Panc1 (cell line): ENCODE measurements around the gene SIK3. TPM values are rescaled to one million over a fixed set of nuclear protein-coding genes. Genes with fewer than 3 reads are reported as not detected.
A peak's percentile ranks its signal among the peaks of the same experiment; 100 is the strongest.

Experiments used
- ATAC-seq: fragments of 200-7000 bp; cut with Tn5 transposase; 2 replicates; pipeline ENCODE4 v1.9.1; 2020; ENCODE audit warnings: mild to moderate bottlenecking, moderate library complexity
- BruUV-seq: library from RNA; stranded (reverse); fragments of 400-500 nt; replicated peaks from 2 replicates; lab custom pipeline; 2021; lab: Mats Ljungman, UMichigan
- CTCF ChIA-PET: fragments of 300-600 bp; sonication (Branson Sonifier 250); formaldehyde crosslinking; loops from one replicate; lab custom pipeline; 2022; ENCODE audit warnings: antibody characterized with exemption; lab: Charles Lee
- POLR2A ChIA-PET: fragments of 300-600 bp; sonication (Branson Sonifier 250); formaldehyde crosslinking; loops from one replicate; lab custom pipeline; 2022; ENCODE audit warnings: antibody characterized with exemption; lab: Charles Lee
- DNase-seq: peaks from one replicate; pipeline ENCODE4 v3.0.0-alpha.2; 2010; ENCODE audit warnings: low read depth, low spot score
- H3K27ac ChIP-seq: 2 replicates; pipeline ENCODE4 v1.5.1; 2011; ENCODE audit warnings: mild to moderate bottlenecking, low read length, inconsistent platforms
- H3K27me3 ChIP-seq: fragments of 200-500 bp; sonication (Bioruptor generic); 2 replicates; pipeline ENCODE4 v1.6.0; 2014; ENCODE audit warnings: low read length, inconsistent platforms; ENCODE audit not compliant: control insufficient read depth, insufficient read depth
- H3K36me3 ChIP-seq: fragments of 200-500 bp; sonication (Bioruptor generic); 2 replicates; pipeline ENCODE4 v1.5.1; 2014; ENCODE audit warnings: inconsistent platforms, mild to moderate bottlenecking, low read length, moderate library complexity; ENCODE audit not compliant: control insufficient read depth, insufficient read depth
- H3K4me1 ChIP-seq: 2 replicates; pipeline ENCODE4 v1.5.1; 2011; ENCODE audit warnings: inconsistent platforms, mild to moderate bottlenecking, low read length, moderate library complexity; ENCODE audit not compliant: control insufficient read depth, insufficient read depth
- H3K4me3 ChIP-seq, 2 experiments: 2 replicates each; pipeline ENCODE4 v1.5.1; 2011 to 2012; ENCODE audit warnings: low read depth in 2 of 2, low read length in 2 of 2, mild to moderate bottlenecking in 2 of 2, inconsistent platforms in 1 of 2, moderate library complexity in 1 of 2
- H3K9me3 ChIP-seq: fragments of 200-500 bp; sonication (Bioruptor generic); 2 replicates; pipeline ENCODE4 v1.5.1; 2014; ENCODE audit warnings: low read depth, mild to moderate bottlenecking, inconsistent platforms, low read length, moderate library complexity; ENCODE audit not compliant: control insufficient read depth, insufficient read depth
- CTCF ChIP-seq: fragments of 450-650 bp; IDR thresholded peaks from 2 replicates; pipeline ENCODE4 v1.5.1; 2017; ENCODE audit warnings: mild to moderate bottlenecking
- POLR2AphosphoS5 ChIP-seq: IDR thresholded peaks from 2 replicates; pipeline ENCODE4 v1.6.1; 2012; ENCODE audit warnings: mild to moderate bottlenecking, low read depth, low read length, moderate library complexity
- REST ChIP-seq, 2 experiments: IDR thresholded peaks; 2 replicates each; pipeline ENCODE4 v1.6.1; 2011 to 2012; ENCODE audit warnings: low read depth in 2 of 2, control low read depth in 1 of 2, low read length in 1 of 2, mild to moderate bottlenecking in 1 of 2, moderate library complexity in 1 of 2; ENCODE audit not compliant: insufficient read depth in 1 of 2
- SIN3A ChIP-seq: IDR thresholded peaks from 2 replicates; pipeline ENCODE4 v1.6.1; 2012; ENCODE audit warnings: low read depth, mild to moderate bottlenecking, low read length, moderate library complexity, borderline replicate concordance; ENCODE audit not compliant: insufficient read depth
- TCF7L2 ChIP-seq: IDR thresholded peaks from 2 replicates; pipeline ENCODE4 v1.6.1; 2011; ENCODE audit warnings: mild to moderate bottlenecking, low read depth, low read length, inconsistent platforms
- in situ Hi-C: cut with HindIII; loops from 2 replicates; pipeline ENCODE4 v1.10.0; 2016; ENCODE audit warnings: low sequenced_read_pairs, low pct_unique_long_range_greater_than_20kb
- intact Hi-C: fragments of 100-400 bp; cut with micrococcal nuclease; formaldehyde crosslinking; loops from one replicate; pipeline ENCODE4 v1.10.0; 2022; ENCODE audit not compliant: unreplicated experiment
- total RNA-seq: library from RNA; stranded (reverse); gene quantifications from one replicate; pipeline ENCODE4 v1.2.1, GENCODE V29; 2021; ENCODE audit not compliant: unreplicated experiment

Gene SIK3
- total RNA-seq, 1 experiment from 2014 or later, result 39.7 TPM

GRCh38 chr11:117019871-117020270 lies 78.4 kb downstream of the SIK3 start:
- H3K27me3 ChIP-seq, result no peaks in the 10 kb centered on the region
- ChIA-PET CTCF (interaction anchor here (0.6 kb wide), 1 partner anchor 48 kb away, joined by 9 read pairs; no protein-coding TSS in a partner anchor), POLR2A (interaction anchor here (0.7 kb wide), 1 partner anchor 33 kb away, joined by 3 read pairs; no protein-coding TSS in a partner anchor)
- BruUV-seq, result no TSS peak
- DNase-seq (no peak), ATAC-seq (no peak; the same call in 1 of the 2 replicates)
- H3K4me3 ChIP-seq, result no peak overlapping the region
- TF ChIP-seq POLR2AphosphoS5 (no peak), CTCF (no peak), REST (IDR thresholded peaks at IDR 0.05; ENCODE audit: insufficient read depth in 1 of 2, low read depth in 2 of 2, low read length in 1 of 2) (no peak), SIN3A (no peak), TCF7L2 (no peak)
- H3K27ac ChIP-seq, result 0 out of 2 replicates have a peak overlapping the region, but pooled peaks have one; percentile 6
- no peaks in the 10 kb centered on the region for H3K36me3 ChIP-seq
- intact Hi-C loops, result no loop called here
- in situ Hi-C loops, result no loop called here
- H3K4me1 ChIP-seq, result peaks cover 11% of the 10 kb centered on the region
- no peaks in the 10 kb centered on the region for H3K9me3 ChIP-seq

- ChIA-PET POLR2A (no interaction called here), CTCF (no interaction called here)
- intact Hi-C loops, result no loop called here
- Histone ChIP-seq H3K27ac (no peak overlapping the region), H3K27me3 (no peaks in the 10 kb centered on the region), H3K36me3 (no peaks in the 10 kb centered on the region), H3K4me3 (no peak overlapping the region), H3K4me1 (peaks cover 11% of the 10 kb centered on the region), H3K9me3 (no peaks in the 10 kb centered on the region)
- no TSS peak for BruUV-seq
- ATAC-seq, result no peak
- TF ChIP-seq CTCF, result no peak
- TF ChIP-seq POLR2AphosphoS5, result no peak
- no peak for TF ChIP-seq REST (IDR thresholded peaks at IDR 0.05; ENCODE audit: insufficient read depth in 1 of 2, low read depth in 2 of 2, low read length in 1 of 2)
- no peak for TF ChIP-seq TCF7L2
- no peak for TF ChIP-seq SIN3A
- in situ Hi-C loops, result no loop called here
- no peak for DNase-seq
These were observed 80.8 kb downstream of the SIK3 start for GRCh38 chr11:117017456-117017855.
